K562 (cell line): ENCODE measurements around the gene RNF168. TPM values are rescaled to one million over a fixed set of nuclear protein-coding genes. Genes with fewer than 3 reads are reported as not detected.

Experiments
- BCLAF1 ChIP-seq, 2 experiments: fragments of 450-650 bp in 1 of 2; IDR thresholded peaks; 2 replicates each; pipeline ENCODE4 v1.6.1; 2011 to 2017; ENCODE audit warnings: low read depth in 2 of 2, antibody characterized with exemption in 1 of 2, borderline replicate concordance in 1 of 2, low read length in 1 of 2, mild to moderate bottlenecking in 1 of 2, mixed read lengths in 1 of 2; ENCODE audit not compliant: control insufficient read depth in 1 of 2
- HCFC1 ChIP-seq: IDR thresholded peaks from 2 replicates; pipeline ENCODE4 v1.6.1; 2012; ENCODE audit warnings: low read depth, low read length, improper control_type of control experiment
- HMGXB4 ChIP-seq: sonication (generic); formaldehyde crosslinking; IDR thresholded peaks from 2 replicates; pipeline ENCODE4 v1.8.1; 2023; ENCODE audit warnings: mild to moderate bottlenecking, missing genetic modification reagents
- IFI16 ChIP-seq: fragments of 250-450 bp; sonication (Bioruptor Pico); IDR thresholded peaks from 2 replicates; pipeline ENCODE4 v2.1.2; 2022; ENCODE audit warnings: mild to moderate bottlenecking, inconsistent platforms
- NELFE ChIP-seq: IDR thresholded peaks from 2 replicates; pipeline ENCODE4 v1.6.1; 2011; ENCODE audit warnings: mild to moderate bottlenecking; ENCODE audit not compliant: insufficient read depth, insufficient read length
- ZBTB2 ChIP-seq: fragments of 450-650 bp; IDR thresholded peaks from 2 replicates; pipeline ENCODE4 v1.6.1; 2016; ENCODE audit warnings: antibody characterized with exemption
- ZC3H8 ChIP-seq: fragments of 450-650 bp; IDR thresholded peaks from 2 replicates; pipeline ENCODE4 v1.6.1; 2017
- ZHX1 ChIP-seq: fragments of 150-350 bp; conservative IDR thresholded peaks from 2 replicates; pipeline ENCODE4 v1.6.1; 2014; ENCODE audit warnings: low read length
- ZNF133 ChIP-seq: fragments of 250-450 bp; sonication (Bioruptor Pico); IDR thresholded peaks from 2 replicates; pipeline ENCODE4 v1.4.0; 2020; ENCODE audit warnings: mild to moderate bottlenecking
- polyA plus RNA-seq, 8 experiments: library from polyadenylated mRNA; depleted of rRNA in 4 of 8; stranded (reverse) in 5 of 8; unstranded in 3 of 8; fragments of >200 nt; fragmentation: Nextera tagmentation in 2 of 8; fragmentation: Illumina TruSeq in 1 of 8; extraction: Ambion mirVana in 2 of 8; extraction: Trizol in 1 of 8; gene quantifications; 2 replicates each; pipeline versions ENCODE4 v1.2.1 to v1.2.3, GENCODE V29; 2011 to 2014; ENCODE audit warnings: inconsistent platforms in 1 of 8, missing spikeins in 1 of 8
- total RNA-seq, 7 experiments: library from RNA; depleted of rRNA in 6 of 7; stranded (reverse); fragments of >200 nt in 6 of 7; fragmentation: Illumina TruSeq in 2 of 7; extraction: Trizol in 2 of 7; gene quantifications; 2 replicates each; pipeline versions ENCODE4 v1.2.1 to v1.2.3, GENCODE V29; 2011 to 2021; ENCODE audit warnings: low replicate concordance in 1 of 7

Gene RNF168
- total and polyA plus RNA-seq, 9 of the 15 experiments (the other 6 are each of a cell fraction or from before 2014, with no cell fraction given) = 6.0 to 32.1 (median 16.6) TPM

- TF ChIP-seq ZBTB2 (no peak), ZC3H8 (no peak), NELFE (no peak), BCLAF1 (IDR thresholded peaks at IDR 0.05; ENCODE audit: borderline replicate concordance in 1 of 2, control insufficient read depth in 1 of 2, low read depth in 2 of 2, low read length in 1 of 2) (no peak), ZHX1 (no peak), IFI16 (CRISPR knock-in tag) (no peak), HMGXB4 (CRISPR knock-in tag) (no peak), ZNF133 (no peak), HCFC1 (no peak)
Measured at GRCh38 chr3:196517162-196517800, 13.7 kb upstream of the RNF168 start (continued).
